SK-N-SH treated with all-trans-retinoic acid at 6 μM for 48 hours (cell line): Measurements from ENCODE around the gene NXF1.

Experiments
- TOX ChIP-seq: fragments of 250-450 bp; sonication (Bioruptor Pico); IDR thresholded peaks from 2 replicates; pipeline ENCODE4 v1.8.0; 2021; ENCODE audit warnings: mild to moderate bottlenecking, moderate library complexity, borderline replicate concordance
- TF ChIP-seq, protein P1 (sequence below): fragments of 250-450 bp; sonication (Bioruptor Pico); IDR thresholded peaks from 2 replicates; pipeline ENCODE4 v1.8.0; 2021; ENCODE audit warnings: low read depth, mild to moderate bottlenecking, moderate library complexity, borderline replicate concordance

DNA sequence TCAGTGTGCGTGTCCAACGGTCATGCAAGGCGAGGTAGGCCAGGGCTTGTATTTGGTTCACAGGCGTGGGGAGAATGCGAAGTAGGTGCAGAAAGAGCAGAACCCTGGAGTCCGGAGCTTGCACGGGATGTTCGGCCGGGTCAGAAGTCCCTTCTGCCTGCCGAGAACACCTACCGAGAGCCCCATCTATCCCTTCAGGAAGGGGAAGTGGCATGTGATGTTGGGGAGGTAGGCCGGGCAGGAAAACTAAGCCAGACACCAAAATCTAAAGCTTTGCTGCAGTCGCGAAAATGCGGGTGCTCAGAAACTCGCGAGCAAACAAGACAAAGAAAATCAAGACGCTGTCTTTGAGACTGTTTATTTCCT lies 34.5 kb downstream of the NXF1 start:
- TF ChIP-seq, protein P1, sequence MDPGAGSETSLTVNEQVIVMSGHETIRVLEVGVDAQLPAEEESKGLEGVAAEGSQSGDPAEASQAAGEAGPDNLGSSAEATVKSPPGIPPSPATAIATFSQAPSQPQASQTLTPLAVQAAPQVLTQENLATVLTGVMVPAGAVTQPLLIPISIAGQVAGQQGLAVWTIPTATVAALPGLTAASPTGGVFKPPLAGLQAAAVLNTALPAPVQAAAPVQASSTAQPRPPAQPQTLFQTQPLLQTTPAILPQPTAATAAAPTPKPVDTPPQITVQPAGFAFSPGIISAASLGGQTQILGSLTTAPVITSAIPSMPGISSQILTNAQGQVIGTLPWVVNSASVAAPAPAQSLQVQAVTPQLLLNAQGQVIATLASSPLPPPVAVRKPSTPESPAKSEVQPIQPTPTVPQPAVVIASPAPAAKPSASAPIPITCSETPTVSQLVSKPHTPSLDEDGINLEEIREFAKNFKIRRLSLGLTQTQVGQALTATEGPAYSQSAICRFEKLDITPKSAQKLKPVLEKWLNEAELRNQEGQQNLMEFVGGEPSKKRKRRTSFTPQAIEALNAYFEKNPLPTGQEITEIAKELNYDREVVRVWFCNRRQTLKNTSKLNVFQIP (CRISPR knock-in tag): no peak
- no peak for TF ChIP-seq TOX (CRISPR knock-in tag)
